ENCODE results near the gene SPATA22. TPM values are rescaled to one million over a fixed set of nuclear protein-coding genes. Genes with fewer than 3 reads are reported as not detected.

SPATA22 gene
- total RNA-seq, 4 donors from 2014 or later: 0.39 to 2.7 (median 1.2) TPM

GRCh38 chr17:3505008-3505407 lies 33.4 kb upstream of the SPATA22 start:
- H3K27me3 ChIP-seq: no peaks in the 10 kb centered on the region
- 88 to 98% methylated on average over 7 of the region's 7 CpGs for WGBS, 2 donors
- no peak for TF ChIP-seq CTCF (IDR thresholded peaks at IDR 0.05)
- TF ChIP-seq EP300 (IDR thresholded peaks at IDR 0.05): no peak
- no peak for TF ChIP-seq POLR2A (IDR thresholded peaks at IDR 0.05)
- peaks cover 0 to 18% (median 3%) of the 10 kb centered on the region in 4 donors for H3K4me1 ChIP-seq
- DNase-seq (ENCODE audit: low spot score in 2 of 2): no peak
- peak overlapping the region in 2 of 4 donors; percentile 37 to 67 for H3K27ac ChIP-seq
- peaks cover 0 to 6% (median 0%) of the 10 kb centered on the region in 3 donors for H3K36me3 ChIP-seq
- peaks cover 0 to 4% (median 0%) of the 10 kb centered on the region in 4 donors for H3K9me3 ChIP-seq
- H3K4me3 ChIP-seq: no peak overlapping the region

DNA sequence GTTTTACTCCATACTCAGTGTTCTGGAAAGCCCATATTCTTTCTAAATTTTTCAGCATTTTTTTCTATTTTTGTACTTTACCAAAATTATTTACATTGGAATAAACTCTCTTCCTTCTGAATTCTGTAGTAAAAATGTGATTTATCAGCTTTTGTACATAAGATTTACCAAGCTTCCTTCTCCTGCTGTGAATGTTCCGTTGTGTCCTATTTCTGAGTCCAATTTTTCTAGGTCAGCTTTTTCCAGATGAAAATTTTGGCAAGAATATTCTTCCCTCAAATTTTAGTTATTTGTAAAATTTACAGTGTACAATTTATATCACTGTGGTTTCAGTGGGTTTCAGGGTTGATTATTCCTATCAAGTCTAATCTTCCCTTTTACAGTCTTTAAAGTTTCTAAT lies 31.7 kb upstream of the SPATA22 start:
- WGBS, 2 donors: 18 to 25% methylated on average over 1 of the region's 1 CpG
- TF ChIP-seq EP300 (IDR thresholded peaks at IDR 0.05) (no peak), POLR2A (IDR thresholded peaks at IDR 0.05) (no peak), CTCF (IDR thresholded peaks at IDR 0.05) (no peak)
- peak overlapping the region; percentile 33 to 91 (median 66) for H3K27ac ChIP-seq
- H3K36me3 ChIP-seq: peaks cover 0 to 18% (median 0%) of the 10 kb centered on the region in 3 donors
- H3K9me3 ChIP-seq: peaks cover 0 to 8% (median 0%) of the 10 kb centered on the region in 4 donors
- no peak for DNase-seq (ENCODE audit: low spot score in 2 of 2)
- no peak overlapping the region for H3K4me3 ChIP-seq
- no peaks in the 10 kb centered on the region for H3K27me3 ChIP-seq
- peaks cover 0 to 18% (median 3%) of the 10 kb centered on the region in 4 donors for H3K4me1 ChIP-seq

DNA sequence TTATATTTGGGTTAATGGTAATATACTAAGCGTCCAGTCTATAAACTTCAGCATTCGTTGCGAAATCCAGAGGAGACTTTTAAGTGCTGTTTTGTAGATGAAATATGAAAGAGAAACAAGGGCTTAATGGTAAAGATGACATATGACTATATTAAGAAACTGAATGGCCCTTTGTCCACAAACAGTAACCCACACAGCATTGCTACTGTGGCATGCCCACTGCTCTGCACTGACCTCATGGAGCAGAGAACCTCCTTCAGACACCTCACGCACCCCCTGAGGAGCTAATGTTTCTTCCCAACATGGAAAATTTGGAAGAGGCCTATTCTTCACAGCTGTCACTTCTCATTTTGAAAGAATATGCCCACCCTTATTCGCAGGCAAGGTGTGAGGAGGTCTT lies 30.8 kb upstream of the SPATA22 start:
- H3K27ac ChIP-seq: peak overlapping the region; percentile 33 to 91 (median 66)
- peak in 1 of 2 donors; percentile 73 for TF ChIP-seq EP300 (IDR thresholded peaks at IDR 0.05)
- no peak for TF ChIP-seq CTCF (IDR thresholded peaks at IDR 0.05)
- TF ChIP-seq POLR2A (IDR thresholded peaks at IDR 0.05): no peak
- peaks cover 0 to 18% (median 3%) of the 10 kb centered on the region in 4 donors for H3K4me1 ChIP-seq
- peaks cover 0 to 8% (median 0%) of the 10 kb centered on the region in 4 donors for H3K9me3 ChIP-seq
- no peaks in the 10 kb centered on the region for H3K27me3 ChIP-seq
- H3K4me3 ChIP-seq: no peak overlapping the region
- WGBS, 2 donors: 41 to 58% methylated on average over 4 to 5 of the region's 5 CpGs
- H3K36me3 ChIP-seq: peaks cover 0 to 24% (median 0%) of the 10 kb centered on the region in 3 donors
- no peak for DNase-seq (ENCODE audit: low spot score in 2 of 2)

- TF ChIP-seq EP300 (IDR thresholded peaks at IDR 0.05) (no peak), POLR2A (IDR thresholded peaks at IDR 0.05) (no peak), CTCF (IDR thresholded peaks at IDR 0.05) (no peak)
- WGBS, 2 donors: 66 to 74% methylated on average over 5 of the region's 5 CpGs
- DNase-seq (ENCODE audit: low spot score in 2 of 2): no peak
- Histone ChIP-seq H3K36me3 (peaks cover 0 to 34% (median 0%) of the 10 kb centered on the region in 3 donors), H3K27me3 (no peaks in the 10 kb centered on the region), H3K4me3 (no peak overlapping the region), H3K4me1 (peaks cover 0 to 18% (median 3%) of the 10 kb centered on the region in 4 donors), H3K9me3 (peaks cover 0 to 8% (median 0%) of the 10 kb centered on the region in 4 donors), H3K27ac (peak overlapping the region; percentile 40 to 86 (median 75))
These were observed 29.7 kb upstream of the SPATA22 start for GRCh38 chr17:3501344-3501743.

GRCh38 chr17:3497101-3497500 lies 25.5 kb upstream of the SPATA22 start:
- 74 to 83% methylated on average over 7 of the region's 7 CpGs for WGBS, 2 donors
- Histone ChIP-seq H3K36me3 (peaks cover 0 to 69% (median 0%) of the 10 kb centered on the region in 3 donors), H3K4me1 (no peaks in the 10 kb centered on the region), H3K4me3 (no peak overlapping the region), H3K27me3 (no peaks in the 10 kb centered on the region), H3K27ac (no peak overlapping the region), H3K9me3 (peaks cover 0 to 8% (median 0%) of the 10 kb centered on the region in 4 donors)
- TF ChIP-seq POLR2A (IDR thresholded peaks at IDR 0.05) (no peak), EP300 (IDR thresholded peaks at IDR 0.05) (no peak), CTCF (IDR thresholded peaks at IDR 0.05) (no peak)
- no peak for DNase-seq (ENCODE audit: low spot score in 2 of 2)
